ENCODE measurements around the gene RET. TPM values are rescaled to one million over a fixed set of nuclear protein-coding genes. Genes with fewer than 3 reads are reported as not detected.

The RET gene
- total RNA-seq, 1 experiment from 2014 or later: not detected

DNA sequence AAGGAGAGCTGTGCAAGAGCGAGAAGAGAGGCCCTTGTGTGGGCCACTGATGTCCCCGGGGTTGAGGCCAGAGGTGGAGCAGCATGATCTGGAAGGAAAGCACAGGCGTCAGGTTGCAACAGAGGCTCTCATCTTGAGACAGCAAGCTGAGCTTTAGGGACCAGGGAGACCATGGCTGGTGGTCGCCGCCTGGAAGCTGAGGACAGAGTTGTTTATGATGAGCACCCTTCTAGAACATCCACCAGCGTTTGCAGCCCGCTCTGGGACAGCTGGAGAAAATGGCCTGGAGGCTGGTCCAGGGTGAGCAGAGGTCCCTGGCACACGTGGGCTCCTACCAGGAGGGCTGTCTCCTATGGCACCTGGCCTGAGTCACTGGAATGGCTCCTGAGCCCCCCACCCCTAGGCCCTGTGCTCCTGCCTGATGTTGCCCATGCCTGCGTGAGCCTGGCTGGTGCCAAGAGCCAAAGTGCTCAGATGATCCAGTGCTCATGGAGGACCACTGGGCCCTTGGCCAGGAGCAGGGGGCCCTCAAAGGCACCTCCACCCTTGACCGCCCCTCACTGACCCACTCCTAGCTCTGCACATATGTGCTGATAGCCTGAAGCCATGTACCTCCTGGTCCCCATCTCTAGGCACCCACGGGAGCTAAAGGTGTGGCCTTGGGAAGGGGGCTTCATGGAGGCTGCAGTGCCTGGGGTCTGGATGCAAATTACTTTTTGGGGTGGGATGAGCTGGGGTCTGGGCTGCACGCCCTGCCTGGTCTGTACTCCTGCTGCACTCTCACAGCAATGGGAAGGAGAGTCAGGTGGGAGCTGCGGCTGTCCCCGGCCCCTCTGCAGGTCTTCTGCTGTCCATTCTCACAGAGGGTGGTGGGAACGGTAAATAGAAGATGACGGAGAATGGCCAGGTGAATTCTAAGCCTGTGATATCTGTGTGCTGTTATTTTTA lies 40.1 kb upstream of the RET start:
- Histone ChIP-seq H3K9me3 (peaks cover 17% of the 10 kb centered on the region), H3K4me1 (no peaks in the 10 kb centered on the region), H3K27me3 (replicated peaks; ENCODE audit: control insufficient read depth, insufficient read depth, low read length) (no peaks in the 10 kb centered on the region), H3K36me3 (ENCODE audit: control insufficient read depth, insufficient read depth, low read length) (no peaks in the 10 kb centered on the region), H3K4me3 (ENCODE audit: low read depth, low read length) (no peak overlapping the region)
- CTCF ChIA-PET: no interaction called here
- BruUV-seq (replicated peaks): no TSS peak
- intact Hi-C loops (cut with micrococcal nuclease; ENCODE audit: unreplicated experiment): no loop called here
- DNase-seq: no peak
- H3K9me3 Mint-ChIP-seq (ENCODE audit: unreplicated experiment): peaks cover 26% of the 10 kb centered on the region
- POLR2A ChIA-PET: no interaction called here
- no peaks in the 10 kb centered on the region for H3K36me3 Mint-ChIP-seq (ENCODE audit: insufficient read depth, unreplicated experiment)
- no peaks in the 10 kb centered on the region for H3K4me1 Mint-ChIP-seq (ENCODE audit: low read depth, unreplicated experiment)
- H3K4me3 Mint-ChIP-seq (ENCODE audit: unreplicated experiment): no peak overlapping the region
- peaks cover 17% of the 10 kb centered on the region for H3K27me3 Mint-ChIP-seq (ENCODE audit: insufficient read depth, unreplicated experiment)
- TF ChIP-seq, protein P1, sequence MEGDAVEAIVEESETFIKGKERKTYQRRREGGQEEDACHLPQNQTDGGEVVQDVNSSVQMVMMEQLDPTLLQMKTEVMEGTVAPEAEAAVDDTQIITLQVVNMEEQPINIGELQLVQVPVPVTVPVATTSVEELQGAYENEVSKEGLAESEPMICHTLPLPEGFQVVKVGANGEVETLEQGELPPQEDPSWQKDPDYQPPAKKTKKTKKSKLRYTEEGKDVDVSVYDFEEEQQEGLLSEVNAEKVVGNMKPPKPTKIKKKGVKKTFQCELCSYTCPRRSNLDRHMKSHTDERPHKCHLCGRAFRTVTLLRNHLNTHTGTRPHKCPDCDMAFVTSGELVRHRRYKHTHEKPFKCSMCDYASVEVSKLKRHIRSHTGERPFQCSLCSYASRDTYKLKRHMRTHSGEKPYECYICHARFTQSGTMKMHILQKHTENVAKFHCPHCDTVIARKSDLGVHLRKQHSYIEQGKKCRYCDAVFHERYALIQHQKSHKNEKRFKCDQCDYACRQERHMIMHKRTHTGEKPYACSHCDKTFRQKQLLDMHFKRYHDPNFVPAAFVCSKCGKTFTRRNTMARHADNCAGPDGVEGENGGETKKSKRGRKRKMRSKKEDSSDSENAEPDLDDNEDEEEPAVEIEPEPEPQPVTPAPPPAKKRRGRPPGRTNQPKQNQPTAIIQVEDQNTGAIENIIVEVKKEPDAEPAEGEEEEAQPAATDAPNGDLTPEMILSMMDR (IDR thresholded peaks at IDR 0.05; ENCODE audit: insufficient read depth in 1 of 2, low read depth in 1 of 2, low read length in 1 of 2, severe bottlenecking in 1 of 2, unreplicated experiment in 1 of 2): no peak
- no peak overlapping the region for H3K27ac Mint-ChIP-seq (ENCODE audit: unreplicated experiment)

DNA sequence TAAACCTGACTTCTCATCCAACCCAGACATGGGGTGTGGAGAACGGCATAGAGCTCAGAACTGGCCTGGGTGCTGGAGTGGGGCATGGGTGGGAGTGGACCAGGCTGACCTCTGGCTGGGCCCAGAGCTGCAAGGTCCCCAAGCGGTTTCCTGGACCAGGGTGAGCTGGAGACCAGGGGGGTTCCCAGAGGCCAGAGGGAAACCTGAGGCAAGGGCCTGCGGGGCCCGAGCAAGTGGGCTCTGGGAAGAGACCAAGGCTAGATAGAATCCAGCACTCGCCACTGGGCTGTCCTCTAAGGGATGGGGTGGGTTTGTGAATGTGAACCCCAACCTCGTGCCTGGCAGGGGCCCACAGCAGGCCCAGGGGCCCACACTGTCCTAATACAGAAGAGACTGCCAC lies 39.4 kb upstream of the RET start:
- no peaks in the 10 kb centered on the region for H3K36me3 Mint-ChIP-seq (ENCODE audit: insufficient read depth, unreplicated experiment)
- TF ChIP-seq, protein P1 (IDR thresholded peaks at IDR 0.05; ENCODE audit: insufficient read depth in 1 of 2, low read depth in 1 of 2, low read length in 1 of 2, severe bottlenecking in 1 of 2, unreplicated experiment in 1 of 2): no peak
- Histone ChIP-seq H3K4me1 (no peaks in the 10 kb centered on the region), H3K36me3 (ENCODE audit: control insufficient read depth, insufficient read depth, low read length) (no peaks in the 10 kb centered on the region), H3K27me3 (replicated peaks; ENCODE audit: control insufficient read depth, insufficient read depth, low read length) (no peaks in the 10 kb centered on the region), H3K4me3 (ENCODE audit: low read depth, low read length) (no peak overlapping the region), H3K9me3 (peaks cover 12% of the 10 kb centered on the region)
- intact Hi-C loops (cut with micrococcal nuclease; ENCODE audit: unreplicated experiment): no loop called here
- H3K27ac Mint-ChIP-seq (ENCODE audit: unreplicated experiment): no peak overlapping the region
- BruUV-seq (replicated peaks): no TSS peak
- H3K27me3 Mint-ChIP-seq (ENCODE audit: insufficient read depth, unreplicated experiment): peaks cover 17% of the 10 kb centered on the region
- POLR2A ChIA-PET: no interaction called here
- H3K4me1 Mint-ChIP-seq (ENCODE audit: low read depth, unreplicated experiment): no peaks in the 10 kb centered on the region
- CTCF ChIA-PET: no interaction called here
- peaks cover 22% of the 10 kb centered on the region for H3K9me3 Mint-ChIP-seq (ENCODE audit: unreplicated experiment)
- no peak overlapping the region for H3K4me3 Mint-ChIP-seq (ENCODE audit: unreplicated experiment)
- no peak for DNase-seq

DNA sequence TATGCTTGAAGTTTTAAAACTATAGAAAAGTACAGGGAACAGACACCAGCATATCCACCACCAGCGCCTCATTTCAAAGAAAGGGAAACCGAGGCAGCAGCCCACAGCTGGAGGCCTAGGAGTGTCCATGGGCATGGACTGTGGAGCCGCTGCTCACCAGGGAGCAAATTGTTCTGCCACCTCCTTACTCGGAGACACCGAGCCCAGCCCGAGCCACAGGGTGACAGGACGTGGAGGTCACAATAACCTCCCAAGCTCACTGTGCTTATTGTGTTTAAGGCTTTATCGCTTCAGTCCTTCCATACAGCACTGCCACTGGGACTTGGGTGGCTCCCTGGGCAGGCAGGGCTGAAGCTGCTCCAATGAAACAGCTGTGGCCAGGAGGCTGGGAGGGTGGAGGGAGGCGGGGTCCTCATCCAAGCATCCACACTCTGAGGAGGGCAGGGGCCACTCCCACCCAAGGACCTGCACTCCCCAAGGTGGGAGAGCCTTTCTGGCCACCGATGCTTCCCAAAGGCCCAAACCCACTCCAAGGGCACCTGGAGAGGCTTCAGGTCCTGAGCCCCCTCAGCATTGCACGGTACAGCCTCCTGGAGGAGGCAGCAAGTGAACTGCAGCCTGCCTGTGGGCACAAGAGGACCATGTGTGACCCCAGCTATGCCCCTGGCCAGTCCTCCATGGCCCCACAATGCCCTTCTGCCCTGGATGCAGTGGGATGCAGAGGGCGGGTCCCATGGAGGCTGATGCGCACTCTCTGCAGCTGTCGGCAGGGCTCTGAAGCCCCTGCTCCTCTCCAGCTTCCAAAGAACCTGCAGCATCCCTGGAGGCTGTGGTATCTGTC lies 38.7 kb upstream of the RET start:
- intact Hi-C loops (cut with micrococcal nuclease; ENCODE audit: unreplicated experiment): no loop called here
- Mint-ChIP-seq H3K9me3 (ENCODE audit: unreplicated experiment) (peaks cover 15% of the 10 kb centered on the region), H3K4me1 (ENCODE audit: low read depth, unreplicated experiment) (no peaks in the 10 kb centered on the region), H3K27me3 (ENCODE audit: insufficient read depth, unreplicated experiment) (peaks cover 17% of the 10 kb centered on the region), H3K27ac (ENCODE audit: unreplicated experiment) (no peak overlapping the region), H3K36me3 (ENCODE audit: insufficient read depth, unreplicated experiment) (no peaks in the 10 kb centered on the region), H3K4me3 (ENCODE audit: unreplicated experiment) (no peak overlapping the region)
- Histone ChIP-seq H3K4me1 (no peaks in the 10 kb centered on the region), H3K36me3 (ENCODE audit: control insufficient read depth, insufficient read depth, low read length) (no peaks in the 10 kb centered on the region), H3K4me3 (ENCODE audit: low read depth, low read length) (no peak overlapping the region), H3K9me3 (peaks cover 5% of the 10 kb centered on the region), H3K27me3 (replicated peaks; ENCODE audit: control insufficient read depth, insufficient read depth, low read length) (no peaks in the 10 kb centered on the region)
- POLR2A ChIA-PET: no interaction called here
- DNase-seq: no peak
- TF ChIP-seq, protein P1 (IDR thresholded peaks at IDR 0.05; ENCODE audit: insufficient read depth in 1 of 2, low read depth in 1 of 2, low read length in 1 of 2, severe bottlenecking in 1 of 2, unreplicated experiment in 1 of 2): no peak
- CTCF ChIA-PET: no interaction called here
- no TSS peak for BruUV-seq (replicated peaks)
